ENCODE results near the gene ARHGEF26.

ARHGEF26 gene

DNA sequence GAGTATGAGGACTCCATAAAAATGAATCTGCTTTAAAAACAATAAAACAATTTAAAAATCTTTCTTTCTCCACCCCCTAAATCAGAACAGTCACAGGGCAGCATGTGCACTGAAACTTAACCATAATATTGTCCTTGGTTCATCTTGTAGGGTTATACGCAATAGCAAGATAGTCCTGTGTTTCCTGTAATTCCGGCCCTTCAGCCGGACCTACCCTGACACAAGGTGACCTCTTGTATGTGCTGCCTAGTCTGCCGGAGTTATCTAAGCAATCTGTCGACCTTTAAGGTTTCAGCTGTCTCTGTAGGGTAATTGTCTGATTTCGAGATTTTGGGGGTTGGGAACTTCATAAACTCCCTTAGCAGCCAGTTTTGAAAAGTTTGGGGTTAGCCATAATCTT is 103.2 kb downstream of the ARHGEF26 start:
- H3K27me3 ChIP-seq (replicated peaks; ENCODE audit: control insufficient read depth, insufficient read depth, low read length), result no peaks in the 10 kb centered on the region
- H3K36me3 ChIP-seq (ENCODE audit: control insufficient read depth, insufficient read depth, low read length), result no peaks in the 10 kb centered on the region
- DNase-seq (ENCODE audit: extremely low read depth, insufficient read length), result no peak
- TF ChIP-seq, protein P1, sequence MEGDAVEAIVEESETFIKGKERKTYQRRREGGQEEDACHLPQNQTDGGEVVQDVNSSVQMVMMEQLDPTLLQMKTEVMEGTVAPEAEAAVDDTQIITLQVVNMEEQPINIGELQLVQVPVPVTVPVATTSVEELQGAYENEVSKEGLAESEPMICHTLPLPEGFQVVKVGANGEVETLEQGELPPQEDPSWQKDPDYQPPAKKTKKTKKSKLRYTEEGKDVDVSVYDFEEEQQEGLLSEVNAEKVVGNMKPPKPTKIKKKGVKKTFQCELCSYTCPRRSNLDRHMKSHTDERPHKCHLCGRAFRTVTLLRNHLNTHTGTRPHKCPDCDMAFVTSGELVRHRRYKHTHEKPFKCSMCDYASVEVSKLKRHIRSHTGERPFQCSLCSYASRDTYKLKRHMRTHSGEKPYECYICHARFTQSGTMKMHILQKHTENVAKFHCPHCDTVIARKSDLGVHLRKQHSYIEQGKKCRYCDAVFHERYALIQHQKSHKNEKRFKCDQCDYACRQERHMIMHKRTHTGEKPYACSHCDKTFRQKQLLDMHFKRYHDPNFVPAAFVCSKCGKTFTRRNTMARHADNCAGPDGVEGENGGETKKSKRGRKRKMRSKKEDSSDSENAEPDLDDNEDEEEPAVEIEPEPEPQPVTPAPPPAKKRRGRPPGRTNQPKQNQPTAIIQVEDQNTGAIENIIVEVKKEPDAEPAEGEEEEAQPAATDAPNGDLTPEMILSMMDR (IDR thresholded peaks at IDR 0.05; ENCODE audit: insufficient read depth, low read length, poor library complexity, severe bottlenecking), result no peak
- H3K4me3 ChIP-seq (replicated peaks; ENCODE audit: low read depth, low read length), result no peak overlapping the region

DNA sequence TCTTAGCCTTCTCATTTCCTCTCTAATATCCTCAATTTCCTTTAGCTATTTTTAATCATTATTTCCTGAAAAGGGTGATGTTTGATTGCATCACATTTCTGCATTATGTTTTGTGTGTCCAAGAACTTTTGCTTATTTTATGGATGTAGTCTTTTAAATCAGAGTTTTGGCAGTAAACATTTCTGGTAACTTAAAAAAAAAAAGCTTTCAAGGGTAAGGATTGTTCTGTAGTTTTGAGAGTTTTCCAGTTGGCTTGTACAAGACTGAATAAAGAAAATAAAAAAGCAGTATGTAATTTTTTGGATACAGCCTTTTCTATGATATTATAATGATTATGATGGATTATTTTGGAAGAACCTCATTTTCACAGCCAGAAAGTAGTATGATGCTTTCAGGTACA is 103.7 kb downstream of the ARHGEF26 start:
- Histone ChIP-seq H3K27me3 (replicated peaks; ENCODE audit: control insufficient read depth, insufficient read depth, low read length) (no peaks in the 10 kb centered on the region), H3K4me3 (replicated peaks; ENCODE audit: low read depth, low read length) (no peak overlapping the region), H3K36me3 (ENCODE audit: control insufficient read depth, insufficient read depth, low read length) (no peaks in the 10 kb centered on the region)
- DNase-seq (ENCODE audit: extremely low read depth, insufficient read length), result no peak
- TF ChIP-seq, protein P1 (IDR thresholded peaks at IDR 0.05; ENCODE audit: insufficient read depth, low read length, poor library complexity, severe bottlenecking), result no peak

DNA sequence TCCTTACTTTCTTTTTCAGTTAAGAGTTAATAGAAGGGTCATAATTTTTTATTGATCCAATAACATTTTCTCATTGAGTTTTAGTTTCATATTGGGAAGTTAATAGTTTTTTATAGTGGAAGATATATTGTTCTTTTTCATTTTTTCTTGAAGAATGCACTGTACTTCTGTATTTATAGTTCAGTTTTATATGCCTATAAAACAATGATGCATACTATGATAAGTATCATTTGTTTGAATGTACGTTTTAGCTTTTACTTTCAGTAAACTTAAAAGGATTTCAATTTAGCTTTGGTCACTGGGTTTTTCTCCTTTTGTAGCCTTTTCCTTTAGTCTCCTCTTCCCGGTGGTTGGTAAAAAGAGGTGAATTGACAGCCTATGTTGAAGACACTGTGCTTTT is 104.3 kb downstream of the ARHGEF26 start:
- TF ChIP-seq, protein P1 (IDR thresholded peaks at IDR 0.05; ENCODE audit: insufficient read depth, low read length, poor library complexity, severe bottlenecking), result no peak
- no peak for DNase-seq (ENCODE audit: extremely low read depth, insufficient read length)
- no peak overlapping the region for H3K4me3 ChIP-seq (replicated peaks; ENCODE audit: low read depth, low read length)
- H3K36me3 ChIP-seq (ENCODE audit: control insufficient read depth, insufficient read depth, low read length), result no peaks in the 10 kb centered on the region
- no peaks in the 10 kb centered on the region for H3K27me3 ChIP-seq (replicated peaks; ENCODE audit: control insufficient read depth, insufficient read depth, low read length)

DNA sequence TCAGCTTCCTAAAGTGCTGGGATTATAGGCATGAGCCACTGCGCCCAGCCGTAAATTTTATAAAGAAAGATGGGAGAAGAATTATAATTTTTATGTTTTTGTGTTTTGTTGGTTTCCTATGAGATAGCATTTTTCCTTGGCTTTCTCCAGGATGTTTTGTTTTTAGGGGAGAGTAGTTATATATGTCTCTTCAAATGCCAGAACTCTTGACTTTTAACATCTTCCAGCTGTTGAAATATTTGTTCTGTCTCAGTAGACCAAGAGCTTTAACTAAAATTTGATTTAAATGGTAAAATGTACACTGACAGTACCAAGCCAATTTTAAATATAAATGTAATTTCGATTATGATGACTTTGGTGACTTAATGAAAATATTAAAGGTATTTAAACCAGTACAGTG is 106.3 kb downstream of the ARHGEF26 start:
- Histone ChIP-seq H3K27me3 (replicated peaks; ENCODE audit: control insufficient read depth, insufficient read depth, low read length) (no peaks in the 10 kb centered on the region), H3K4me3 (replicated peaks; ENCODE audit: low read depth, low read length) (no peak overlapping the region), H3K36me3 (ENCODE audit: control insufficient read depth, insufficient read depth, low read length) (no peaks in the 10 kb centered on the region)
- TF ChIP-seq, protein P1 (IDR thresholded peaks at IDR 0.05; ENCODE audit: insufficient read depth, low read length, poor library complexity, severe bottlenecking), result no peak
- no peak for DNase-seq (ENCODE audit: extremely low read depth, insufficient read length)

DNA sequence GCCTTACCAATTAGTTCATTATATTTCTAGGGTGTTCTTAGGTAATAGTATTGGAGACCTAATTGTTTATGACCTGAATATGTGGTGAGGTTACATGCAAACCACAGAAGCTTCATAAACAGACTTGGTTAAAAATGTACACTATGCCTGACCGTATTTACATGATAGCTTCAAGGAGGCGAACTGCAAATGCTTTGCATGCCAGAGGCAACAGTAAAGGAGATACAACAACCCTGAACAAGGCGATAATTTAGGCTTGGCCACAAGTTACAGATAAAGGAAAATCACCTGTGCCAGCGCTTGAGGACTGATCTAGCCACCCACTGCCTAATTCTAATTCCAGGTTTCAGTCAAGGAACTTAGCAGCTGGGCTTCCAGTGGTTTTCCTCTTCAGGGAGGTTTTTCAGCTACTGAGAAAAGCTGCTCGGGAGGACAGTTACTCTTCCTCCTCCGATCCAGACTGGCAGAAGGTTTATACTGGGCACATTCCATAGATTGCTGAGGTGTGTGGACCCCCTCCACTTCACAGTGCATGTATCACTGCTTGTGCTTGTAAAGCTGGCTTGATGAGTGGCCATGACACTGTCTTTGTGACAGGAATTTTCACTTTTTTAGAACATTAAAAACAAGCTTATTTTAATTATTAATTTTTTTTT is 107.5 kb downstream of the ARHGEF26 start:
- TF ChIP-seq, protein P1 (IDR thresholded peaks at IDR 0.05; ENCODE audit: insufficient read depth, low read length, poor library complexity, severe bottlenecking), result no peak
- Histone ChIP-seq H3K4me3 (replicated peaks; ENCODE audit: low read depth, low read length) (no peak overlapping the region), H3K36me3 (ENCODE audit: control insufficient read depth, insufficient read depth, low read length) (no peaks in the 10 kb centered on the region), H3K27me3 (replicated peaks; ENCODE audit: control insufficient read depth, insufficient read depth, low read length) (no peaks in the 10 kb centered on the region)
- no peak for DNase-seq (ENCODE audit: extremely low read depth, insufficient read length)

DNA sequence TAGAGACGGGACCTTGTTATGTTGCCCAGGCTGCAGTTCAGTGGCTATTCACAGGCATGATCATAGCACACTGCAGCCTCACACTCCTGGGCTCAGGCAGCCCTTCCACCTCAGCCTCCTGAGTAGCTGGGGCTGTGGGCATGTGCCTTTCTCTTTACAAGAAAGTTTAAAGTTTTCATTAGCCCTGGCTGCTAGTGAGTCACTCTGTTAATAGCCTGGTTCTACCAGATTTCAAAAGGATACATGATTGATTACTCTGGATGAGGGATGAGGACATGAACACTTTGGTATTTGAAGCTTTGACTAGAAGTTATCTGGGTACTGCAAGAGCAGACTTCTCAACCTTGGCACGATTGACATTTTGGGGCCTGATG is 108.0 kb downstream of the ARHGEF26 start:
- Histone ChIP-seq H3K36me3 (ENCODE audit: control insufficient read depth, insufficient read depth, low read length) (no peaks in the 10 kb centered on the region), H3K4me3 (replicated peaks; ENCODE audit: low read depth, low read length) (no peak overlapping the region), H3K27me3 (replicated peaks; ENCODE audit: control insufficient read depth, insufficient read depth, low read length) (no peaks in the 10 kb centered on the region)
- TF ChIP-seq, protein P1 (IDR thresholded peaks at IDR 0.05; ENCODE audit: insufficient read depth, low read length, poor library complexity, severe bottlenecking), result no peak
- no peak for DNase-seq (ENCODE audit: extremely low read depth, insufficient read length)
